8988T (cell line): Measurements from ENCODE around the gene HOGA1.
"Not testable (repeated sequence)": the region's sequence is repeated elsewhere in the genome, so short reads cannot be mapped to it uniquely, and the experiment has no call there.

Experiments
- DNase-seq: peaks from one replicate; pipeline ENCODE4 v3.0.0; 2011

Gene HOGA1

DNA sequence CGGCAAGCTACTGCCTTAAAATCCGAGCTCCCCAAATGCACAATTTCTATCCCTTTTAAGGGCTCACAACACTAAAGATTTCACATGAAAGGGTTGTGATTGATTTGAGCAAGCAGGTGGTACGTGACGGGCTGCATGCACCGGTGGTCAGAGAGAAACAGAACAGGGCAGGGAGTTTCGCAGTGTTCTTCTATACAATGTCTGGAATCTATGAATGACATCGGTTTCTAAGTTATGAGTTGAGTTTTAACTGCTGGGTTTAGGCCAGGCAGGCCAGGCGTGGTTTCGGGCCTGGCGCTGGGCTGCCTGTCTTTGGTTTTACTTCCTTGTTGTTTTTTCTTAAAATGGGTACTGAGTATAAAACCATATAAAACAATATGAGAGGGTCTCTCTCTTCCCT is 28.6 kb upstream of the HOGA1 start:
- DNase-seq: not testable (repeated sequence)

DNA sequence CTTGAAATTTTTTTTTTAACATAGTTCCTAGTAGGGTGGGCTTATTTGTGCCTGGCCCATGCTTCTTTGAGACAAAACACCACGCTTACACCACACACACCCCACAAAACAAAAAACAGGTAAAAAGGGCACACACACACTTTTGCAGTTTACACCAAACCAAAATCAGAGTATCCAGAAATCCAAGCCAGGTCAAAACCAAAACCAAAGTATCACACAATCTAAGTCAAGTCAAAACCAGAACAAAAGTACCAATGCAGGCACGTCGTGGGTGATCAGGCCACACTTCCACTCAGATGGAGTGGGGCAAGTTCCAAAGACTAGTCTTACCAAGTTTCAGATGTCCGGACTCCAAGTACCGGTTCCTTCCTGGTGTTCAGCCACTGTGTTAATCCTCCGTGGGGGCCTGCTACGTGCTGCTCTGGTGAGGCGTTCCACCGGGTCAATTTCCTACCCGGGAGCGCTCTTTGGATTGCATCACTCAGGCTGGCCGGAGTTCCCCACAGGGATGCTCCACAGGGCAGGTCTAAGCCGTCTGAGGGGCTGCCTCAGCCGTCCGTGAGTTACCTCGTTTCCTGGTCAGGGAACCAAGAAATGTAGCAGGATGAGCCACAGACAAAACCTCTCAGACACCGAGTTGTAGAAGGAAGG is 23.3 kb upstream of the HOGA1 start:
- not testable (repeated sequence) for DNase-seq

GRCh38 chr10:97561386-97562077 is 22.7 kb upstream of the HOGA1 start:
- not testable (repeated sequence) for DNase-seq

DNA sequence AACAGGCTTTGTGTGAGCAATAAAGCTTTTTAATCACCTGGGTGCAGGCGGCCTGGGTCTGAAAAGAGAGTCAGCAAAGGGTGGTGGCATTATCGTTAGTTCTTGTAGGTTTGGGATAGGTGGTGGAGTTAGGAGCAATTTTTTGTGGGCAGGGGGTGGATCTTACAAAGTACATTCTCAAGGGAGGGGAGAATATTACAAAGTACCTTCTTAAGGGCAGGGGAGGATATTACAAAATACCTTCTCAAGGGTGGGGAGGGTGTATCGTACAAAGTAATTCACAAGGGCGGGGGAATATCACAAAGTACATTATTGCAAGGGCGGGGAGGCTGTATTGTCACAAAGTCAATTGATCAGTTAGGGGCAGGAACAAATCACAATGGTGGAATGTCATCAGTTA is 21.9 kb upstream of the HOGA1 start:
- not testable (repeated sequence) for DNase-seq

DNA sequence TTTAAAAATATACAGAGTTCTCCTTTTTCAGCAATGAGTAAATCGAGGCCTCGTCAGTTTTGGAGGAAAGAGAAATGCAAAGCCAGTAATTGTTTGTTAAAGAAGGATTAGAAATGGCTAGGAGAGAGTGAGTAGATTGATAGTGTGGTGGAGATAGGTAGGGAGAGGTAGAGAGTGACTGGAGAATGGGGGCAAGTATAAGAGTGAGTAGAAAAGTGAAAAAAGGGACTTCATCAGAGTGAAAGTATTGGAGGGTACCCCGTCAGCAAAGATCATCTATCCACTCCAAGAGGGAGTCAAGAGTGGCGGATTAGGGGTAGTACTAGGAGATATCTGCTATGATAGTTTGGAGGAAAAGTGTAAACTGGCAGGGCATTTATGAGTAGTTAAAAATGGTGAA is 20.9 kb upstream of the HOGA1 start:
- DNase-seq: no peak

GRCh38 chr10:97564776-97565175 is 19.4 kb upstream of the HOGA1 start:
- no peak for DNase-seq

GRCh38 chr10:97566336-97566996 is 17.7 kb upstream of the HOGA1 start:
- DNase-seq: no peak

GRCh38 chr10:97567891-97568290 is 16.3 kb upstream of the HOGA1 start:
- no peak for DNase-seq

DNA sequence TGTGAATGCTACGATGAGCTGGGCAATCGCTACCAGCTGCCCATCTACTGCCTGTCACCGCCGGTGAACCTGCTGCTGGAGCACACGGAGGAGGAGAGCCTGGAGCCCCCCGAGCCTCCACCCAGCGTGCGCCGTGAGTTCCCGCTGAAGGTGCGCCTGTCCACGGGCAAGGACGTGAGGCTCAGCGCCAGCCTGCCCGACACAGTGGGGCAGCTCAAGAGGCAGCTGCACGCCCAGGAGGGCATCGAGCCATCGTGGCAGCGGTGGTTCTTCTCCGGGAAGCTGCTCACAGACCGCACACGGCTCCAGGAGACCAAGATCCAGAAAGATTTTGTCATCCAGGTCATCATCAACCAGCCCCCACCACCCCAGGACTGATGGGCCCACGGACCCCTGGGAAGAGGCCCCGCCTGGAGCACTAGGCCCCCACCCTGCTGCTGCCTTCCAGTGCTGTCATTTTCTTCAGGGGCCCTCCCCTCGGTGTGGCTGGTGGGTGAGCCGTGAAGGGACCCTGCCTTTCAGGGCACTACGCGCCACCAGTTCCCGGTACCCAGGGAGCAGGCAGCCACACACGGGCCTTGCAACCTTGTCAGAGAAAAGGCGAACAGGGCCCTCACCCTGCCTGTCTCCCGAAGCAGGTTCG is 13.9 kb upstream of the HOGA1 start:
- DNase-seq: no peak

DNA sequence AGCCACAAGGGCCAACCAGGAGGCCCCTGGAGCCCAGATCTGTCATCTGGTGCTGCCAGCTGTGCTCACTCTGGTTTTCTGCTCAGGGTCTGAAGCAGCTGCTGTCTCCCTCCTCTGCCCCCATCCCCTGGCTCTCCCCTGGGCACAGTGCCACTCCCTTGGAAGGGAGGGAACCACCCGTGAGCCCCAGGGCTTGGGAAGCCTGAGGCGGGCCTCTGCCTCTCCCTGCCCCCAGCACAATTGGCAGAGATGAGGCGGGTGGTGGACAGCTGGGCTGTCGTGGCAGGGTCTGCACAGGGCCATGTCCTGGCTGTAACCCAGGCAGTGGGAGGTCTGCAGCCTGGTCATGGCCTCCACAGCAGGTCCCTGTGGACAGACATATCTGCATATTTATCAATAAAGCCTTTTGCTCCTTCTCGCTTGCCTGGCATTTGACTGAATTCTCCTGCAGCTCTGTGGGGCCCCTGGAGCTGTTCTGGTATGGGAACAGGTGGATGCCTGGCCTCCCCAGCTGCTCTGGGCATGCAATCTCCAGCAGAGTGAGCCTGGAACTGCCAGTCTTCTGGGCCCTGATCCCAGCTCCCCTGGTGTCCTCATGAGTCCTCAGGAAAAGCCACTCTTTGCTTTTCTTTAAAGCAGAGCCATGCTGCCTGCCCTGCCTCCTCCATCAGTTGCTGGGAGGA is 13.3 kb upstream of the HOGA1 start:
- DNase-seq: no peak

GRCh38 chr10:97571622-97572021 is 12.6 kb upstream of the HOGA1 start:
- no peak for DNase-seq

- DNase-seq: no peak
These were observed 11.8 kb upstream of the HOGA1 start, which contains the start of gene ANKRD2 for GRCh38 chr10:97572214-97572989. Gene ANKRD2, plus strand, starts transcription at chr10:97572779. Its CDS starts 10 bp downstream, at chr10:97572789.

DNA sequence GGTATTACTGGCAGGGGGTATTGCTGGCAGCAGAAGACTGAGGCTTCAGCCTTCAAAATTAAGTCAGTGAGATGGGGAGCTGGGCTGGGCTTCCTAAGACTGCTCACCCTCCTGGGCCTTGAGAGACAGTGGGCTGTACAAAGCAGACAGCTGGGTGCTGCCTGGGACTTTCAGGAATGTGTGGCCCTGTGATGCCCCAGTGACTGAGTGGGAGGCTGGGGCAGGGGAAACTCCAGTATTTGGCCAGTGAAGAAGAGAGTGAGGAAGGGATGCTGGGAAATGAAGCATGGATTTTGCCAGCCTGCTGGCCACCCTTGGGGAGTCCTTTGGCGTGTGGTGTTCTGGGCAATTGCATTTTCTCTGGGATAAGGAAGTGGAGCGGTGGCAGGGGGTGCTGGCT is 11.2 kb upstream of the HOGA1 start:
- no peak for DNase-seq

DNA sequence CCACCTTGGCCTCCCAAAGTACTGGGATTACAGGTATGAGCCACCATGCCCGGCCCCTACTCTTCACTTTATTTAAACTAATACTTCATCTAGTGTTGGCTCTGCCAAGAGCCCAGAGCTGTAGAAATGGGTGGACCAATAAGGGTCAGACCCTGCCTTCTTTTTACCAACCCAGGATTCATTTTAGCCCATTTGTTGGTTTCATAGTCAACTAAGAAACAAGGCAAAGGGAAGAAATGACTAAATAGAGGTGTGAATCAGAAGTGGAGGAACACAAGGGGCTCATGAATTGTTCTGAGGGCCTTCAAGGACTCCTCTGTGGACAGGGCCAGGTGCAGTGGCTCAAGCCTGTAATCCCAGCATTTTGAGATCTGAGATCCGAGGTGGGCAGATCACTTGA is 10.5 kb upstream of the HOGA1 start:
- no peak for DNase-seq

DNA sequence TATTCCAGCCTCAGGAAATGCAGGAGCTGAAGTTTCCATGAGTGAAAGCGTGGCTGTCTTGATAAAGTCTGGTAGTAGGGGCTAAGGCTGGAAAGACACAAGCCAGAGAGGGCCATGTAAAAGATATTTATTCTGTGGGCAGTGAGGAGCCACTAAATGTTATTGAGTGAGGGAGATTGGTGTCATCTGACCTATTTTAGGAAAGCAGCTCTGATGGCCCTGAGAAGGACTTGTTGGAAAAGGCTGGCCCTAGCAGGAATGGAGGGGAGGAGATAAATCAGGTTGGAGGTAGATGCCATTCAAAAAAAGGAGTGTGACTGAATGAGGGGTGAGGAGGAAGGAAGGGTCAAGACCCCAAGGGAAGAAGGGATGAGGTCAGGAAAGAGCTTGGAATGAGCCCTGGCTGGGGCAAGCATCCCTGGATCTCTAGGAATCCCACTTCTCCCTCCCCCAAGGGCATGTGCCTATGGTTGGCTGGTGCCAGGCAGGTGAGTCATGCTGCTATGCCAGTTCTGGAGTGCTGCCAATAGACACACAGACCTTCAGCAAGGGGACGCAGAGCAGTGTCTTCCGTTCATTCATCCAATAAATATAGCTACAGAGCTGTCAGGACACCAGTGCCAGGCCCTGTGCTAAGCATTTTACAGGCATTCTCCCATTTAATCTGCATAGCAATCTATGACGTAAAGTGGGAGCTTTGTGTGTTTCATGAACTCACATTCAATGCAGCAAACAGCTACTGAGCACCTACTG is 9.6 kb upstream of the HOGA1 start:
- DNase-seq: peak; percentile 92

DNA sequence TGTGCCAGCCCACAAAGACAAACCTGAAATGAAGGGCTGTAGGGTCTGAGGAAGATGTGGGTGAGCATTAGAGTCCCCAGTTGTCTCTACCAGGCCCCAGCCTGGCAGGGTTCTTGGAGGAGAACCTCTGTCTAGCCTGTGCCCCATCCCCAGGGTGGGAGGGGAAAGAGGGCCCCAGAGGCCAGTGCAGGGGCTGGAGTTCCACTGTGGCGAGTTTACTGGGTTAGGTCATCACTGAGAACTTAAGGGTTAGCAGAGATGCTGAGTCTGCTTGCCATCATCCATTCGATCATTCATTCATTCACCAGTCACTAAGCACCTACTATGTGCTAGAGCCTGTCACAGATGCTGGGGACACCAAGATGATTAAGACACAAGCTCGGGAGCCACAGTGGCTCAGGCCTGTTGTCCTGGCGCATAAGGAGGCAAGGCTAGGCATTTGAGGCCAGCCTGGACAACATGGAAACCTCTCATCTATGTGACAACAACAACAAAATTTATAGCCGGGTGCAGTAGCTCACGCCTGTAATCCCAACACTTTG is 9.0 kb upstream of the HOGA1 start:
- peak; percentile 82 for DNase-seq

DNA sequence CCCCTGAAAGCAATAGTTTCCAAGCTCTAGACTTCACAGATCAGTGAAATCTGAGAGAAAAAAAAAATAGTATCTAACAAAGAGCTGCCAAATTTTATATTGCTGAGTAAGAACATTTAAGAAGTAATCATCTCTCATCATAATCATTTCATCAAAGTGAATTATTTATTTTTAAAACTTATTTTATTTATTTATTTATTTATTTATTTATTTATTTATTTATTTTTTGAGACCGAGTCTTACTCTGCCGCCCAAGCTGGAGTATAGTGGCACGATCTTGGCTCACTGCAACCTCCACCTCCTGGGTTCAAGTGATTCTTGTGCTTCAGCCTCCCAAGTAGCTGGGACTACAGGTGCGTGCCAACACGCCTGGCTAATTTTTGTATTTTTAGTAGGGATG is 7.7 kb upstream of the HOGA1 start:
- DNase-seq: not testable (repeated sequence)

GRCh38 chr10:97577701-97578100 is 6.5 kb upstream of the HOGA1 start:
- no peak for DNase-seq

GRCh38 chr10:97578171-97578844 is 5.9 kb upstream of the HOGA1 start:
- no peak for DNase-seq
